ENCODE results near the gene MEGF9.

Gene MEGF9

DNA sequence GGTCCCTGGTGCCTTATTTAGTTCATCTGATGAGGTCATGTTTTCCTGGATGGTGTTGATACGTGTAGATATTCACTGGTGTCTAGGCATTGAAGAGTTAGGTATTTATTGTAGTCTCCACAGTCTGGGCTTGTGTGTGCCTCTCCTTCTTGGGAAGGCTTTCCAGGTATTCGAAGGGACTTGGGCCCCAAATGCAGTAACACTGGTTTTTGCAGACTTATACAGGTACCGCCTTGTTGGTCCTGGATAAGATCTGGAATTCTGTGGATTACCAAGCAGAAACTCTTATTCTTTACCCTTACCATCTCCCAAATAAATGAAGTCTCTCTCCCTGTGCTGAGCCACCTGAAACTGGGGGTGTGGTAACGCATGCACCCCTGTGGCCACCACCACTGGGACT is 34.1 kb downstream of the MEGF9 start:
- TF ChIP-seq CTCF (IDR thresholded peaks at IDR 0.05) (no peak), ZFX (IDR thresholded peaks at IDR 0.05; ENCODE audit: borderline replicate concordance) (no peak)
- no peak overlapping the region for H3K27ac ChIP-seq

DNA sequence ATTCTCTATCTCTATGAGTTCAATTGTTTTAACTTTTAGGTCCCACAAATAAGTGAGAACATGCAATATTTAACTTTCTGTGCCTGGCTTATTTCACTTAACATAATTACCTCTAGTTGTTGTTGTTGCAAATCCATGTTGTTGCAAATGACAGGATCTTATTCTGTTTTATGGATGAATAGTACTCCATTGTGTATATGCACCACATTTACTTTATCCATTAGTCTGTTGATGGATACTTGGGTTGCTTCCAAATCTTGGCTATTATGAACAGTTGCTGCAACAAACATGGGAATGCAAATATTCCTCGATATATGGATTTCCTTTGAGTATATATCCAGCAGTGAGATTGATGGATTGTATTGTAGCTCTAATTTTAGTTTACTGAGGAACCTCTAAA is 36.3 kb downstream of the MEGF9 start:
- no peak overlapping the region for H3K27ac ChIP-seq
- TF ChIP-seq ZFX (IDR thresholded peaks at IDR 0.05; ENCODE audit: borderline replicate concordance): no peak
- no peak for TF ChIP-seq CTCF (IDR thresholded peaks at IDR 0.05)

DNA sequence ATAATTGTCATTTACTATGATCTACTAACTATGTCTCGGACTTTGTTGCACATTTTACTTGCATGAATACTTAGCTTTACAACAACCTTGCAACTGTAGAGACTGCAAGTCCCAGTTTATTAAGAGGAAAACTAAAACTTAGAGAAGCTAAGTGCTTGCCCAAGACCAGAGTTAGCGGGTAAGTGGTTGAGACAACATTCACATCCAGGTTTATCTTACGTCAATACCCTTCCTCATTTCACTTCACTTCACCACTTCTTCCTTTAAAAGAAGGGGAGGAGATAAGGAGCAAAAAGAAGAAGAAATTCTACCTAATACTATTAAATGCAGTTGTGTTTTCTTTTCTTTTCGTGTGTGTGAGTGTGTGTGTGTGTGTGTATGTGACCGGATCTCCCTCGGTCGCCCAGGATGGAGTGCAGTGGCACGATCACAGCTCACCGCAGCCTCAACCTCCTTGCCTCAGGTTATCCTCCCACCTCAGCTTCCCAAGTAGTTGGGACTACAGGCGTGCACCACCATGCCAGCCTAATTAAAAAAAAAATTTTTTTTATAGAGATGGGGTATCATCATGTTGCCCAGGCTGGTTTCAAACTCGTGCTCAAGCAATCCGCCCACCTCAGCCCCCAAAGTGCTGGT is 37.4 kb downstream of the MEGF9 start:
- H3K27ac ChIP-seq: no peak overlapping the region
- TF ChIP-seq CTCF (IDR thresholded peaks at IDR 0.05): no peak
- no peak for TF ChIP-seq ZFX (IDR thresholded peaks at IDR 0.05; ENCODE audit: borderline replicate concordance)

GRCh38 chr9:120668399-120668798 is 45.9 kb downstream of the MEGF9 start:
- H3K27ac ChIP-seq: no peak overlapping the region
- TF ChIP-seq ZFX (IDR thresholded peaks at IDR 0.05; ENCODE audit: borderline replicate concordance) (no peak), CTCF (IDR thresholded peaks at IDR 0.05) (no peak)

DNA sequence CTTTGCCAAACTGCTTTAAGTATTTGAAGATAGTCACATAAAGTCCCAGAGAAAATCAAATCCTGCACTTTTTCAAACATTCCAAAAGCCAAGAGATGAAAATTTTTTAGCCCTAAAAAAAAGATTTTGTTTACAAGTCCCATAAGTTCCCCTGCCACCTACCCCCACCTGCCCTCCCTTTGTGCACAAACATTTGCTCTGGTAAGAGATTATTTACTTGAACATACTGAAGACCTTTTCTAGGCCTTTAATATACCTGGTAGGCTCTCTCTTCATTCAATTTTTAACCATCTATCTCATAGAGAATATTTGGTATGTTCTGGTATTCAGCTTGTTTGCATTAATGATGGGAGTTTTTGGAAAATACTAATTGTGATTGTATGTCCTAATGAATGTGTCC is 50.3 kb downstream of the MEGF9 start:
- TF ChIP-seq ZFX (IDR thresholded peaks at IDR 0.05; ENCODE audit: borderline replicate concordance) (no peak), CTCF (IDR thresholded peaks at IDR 0.05) (no peak)
- no peak overlapping the region for H3K27ac ChIP-seq

GRCh38 chr9:120663380-120663779 is 50.9 kb downstream of the MEGF9 start:
- no peak overlapping the region for H3K27ac ChIP-seq
- TF ChIP-seq ZFX (IDR thresholded peaks at IDR 0.05; ENCODE audit: borderline replicate concordance): no peak

GRCh38 chr9:120662513-120662912 is 51.8 kb downstream of the MEGF9 start:
- H3K27ac ChIP-seq: no peak overlapping the region
- no peak for TF ChIP-seq CTCF (IDR thresholded peaks at IDR 0.05)
- TF ChIP-seq ZFX (IDR thresholded peaks at IDR 0.05; ENCODE audit: borderline replicate concordance): no peak

DNA sequence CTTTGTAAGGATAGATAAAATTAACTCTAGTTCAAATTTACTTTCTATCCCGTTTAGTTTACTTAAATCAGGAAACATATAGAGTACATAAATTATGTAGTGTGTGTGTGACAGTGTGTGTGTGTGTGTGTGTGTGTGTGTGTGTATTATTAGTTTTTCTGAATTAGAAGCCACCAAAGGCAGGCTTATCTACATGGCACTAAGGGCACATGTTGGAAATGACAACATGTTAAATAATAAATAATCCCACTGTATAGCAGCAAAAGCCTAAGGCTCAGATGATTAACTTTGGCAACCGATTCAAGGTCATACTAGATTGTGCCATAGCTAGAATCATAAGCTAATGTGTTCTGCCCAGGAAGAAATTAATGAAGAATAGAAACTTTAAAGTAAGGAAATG is 54.6 kb downstream of the MEGF9 start:
- no peak overlapping the region for H3K27ac ChIP-seq
- no peak for TF ChIP-seq ZFX (IDR thresholded peaks at IDR 0.05; ENCODE audit: borderline replicate concordance)

Data from 22Rv1 (cell line).